ENCODE results near the gene GEMIN4.

Gene GEMIN4

DNA sequence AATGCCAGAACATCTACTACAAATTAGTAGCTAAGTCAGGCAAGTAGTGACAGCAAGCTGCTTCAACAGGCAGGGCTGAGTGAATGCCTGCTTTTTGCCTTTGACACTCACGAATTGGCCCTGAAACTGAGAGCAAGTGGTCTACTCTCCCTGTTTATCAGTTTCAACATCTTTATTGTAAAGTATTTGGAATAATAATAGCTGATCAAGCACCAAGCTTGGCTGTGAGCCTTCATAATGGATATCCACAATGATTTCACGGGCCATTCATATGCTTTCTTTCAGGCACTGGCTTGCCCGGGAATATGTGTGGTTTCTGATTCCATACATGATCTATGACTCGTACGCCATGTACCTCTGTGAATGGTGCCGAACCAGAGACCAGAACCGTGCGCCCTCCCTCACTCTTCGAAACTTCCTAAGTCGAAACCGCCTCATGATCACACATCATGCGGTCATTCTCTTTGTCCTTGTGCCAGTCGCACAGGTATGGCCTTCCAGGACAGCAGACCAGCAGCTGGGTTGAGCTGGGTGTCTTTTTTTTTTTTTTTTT lies 14.4 kb downstream of the GEMIN4 start:
- H3K79me2 ChIP-seq (ENCODE audit: control insufficient read depth, low read length): peaks cover 86% of the 10 kb centered on the region
- H3K27ac ChIP-seq (ENCODE audit: low read depth, low read length): no peak overlapping the region
- no peak overlapping the region for H3K4me2 ChIP-seq (ENCODE audit: low read length)
- H3K27me3 ChIP-seq (ENCODE audit: control insufficient read depth, low read length): no peaks in the 10 kb centered on the region
- peaks cover 29% of the 10 kb centered on the region for H3K4me1 ChIP-seq (ENCODE audit: control insufficient read depth, low read length)
- H3K4me3 ChIP-seq (ENCODE audit: low read length): no peak overlapping the region
- TF ChIP-seq, protein P1, sequence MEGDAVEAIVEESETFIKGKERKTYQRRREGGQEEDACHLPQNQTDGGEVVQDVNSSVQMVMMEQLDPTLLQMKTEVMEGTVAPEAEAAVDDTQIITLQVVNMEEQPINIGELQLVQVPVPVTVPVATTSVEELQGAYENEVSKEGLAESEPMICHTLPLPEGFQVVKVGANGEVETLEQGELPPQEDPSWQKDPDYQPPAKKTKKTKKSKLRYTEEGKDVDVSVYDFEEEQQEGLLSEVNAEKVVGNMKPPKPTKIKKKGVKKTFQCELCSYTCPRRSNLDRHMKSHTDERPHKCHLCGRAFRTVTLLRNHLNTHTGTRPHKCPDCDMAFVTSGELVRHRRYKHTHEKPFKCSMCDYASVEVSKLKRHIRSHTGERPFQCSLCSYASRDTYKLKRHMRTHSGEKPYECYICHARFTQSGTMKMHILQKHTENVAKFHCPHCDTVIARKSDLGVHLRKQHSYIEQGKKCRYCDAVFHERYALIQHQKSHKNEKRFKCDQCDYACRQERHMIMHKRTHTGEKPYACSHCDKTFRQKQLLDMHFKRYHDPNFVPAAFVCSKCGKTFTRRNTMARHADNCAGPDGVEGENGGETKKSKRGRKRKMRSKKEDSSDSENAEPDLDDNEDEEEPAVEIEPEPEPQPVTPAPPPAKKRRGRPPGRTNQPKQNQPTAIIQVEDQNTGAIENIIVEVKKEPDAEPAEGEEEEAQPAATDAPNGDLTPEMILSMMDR (IDR thresholded peaks at IDR 0.05; ENCODE audit: low read depth, low read length, poor library complexity, severe bottlenecking): no peak
- TF ChIP-seq EZH2phosphoT487 (IDR thresholded peaks at IDR 0.05; ENCODE audit: borderline replicate concordance, low read length): no peak
- peaks cover 21% of the 10 kb centered on the region for H3F3A ChIP-seq (ENCODE audit: control insufficient read depth, insufficient read depth)
- H3K9me3 ChIP-seq (ENCODE audit: control insufficient read depth, insufficient read depth, low read length): no peaks in the 10 kb centered on the region
- no peaks in the 10 kb centered on the region for H3K9me2 ChIP-seq (replicated peaks; ENCODE audit: control insufficient read depth, low read length)
- H4K20me1 ChIP-seq (ENCODE audit: control insufficient read depth, insufficient read depth, low read depth, low read length): no peaks in the 10 kb centered on the region; the same call in 1 of the 2 replicates
- peaks cover 76% of the 10 kb centered on the region for H3K36me3 ChIP-seq (ENCODE audit: control insufficient read depth, low read length)

DNA sequence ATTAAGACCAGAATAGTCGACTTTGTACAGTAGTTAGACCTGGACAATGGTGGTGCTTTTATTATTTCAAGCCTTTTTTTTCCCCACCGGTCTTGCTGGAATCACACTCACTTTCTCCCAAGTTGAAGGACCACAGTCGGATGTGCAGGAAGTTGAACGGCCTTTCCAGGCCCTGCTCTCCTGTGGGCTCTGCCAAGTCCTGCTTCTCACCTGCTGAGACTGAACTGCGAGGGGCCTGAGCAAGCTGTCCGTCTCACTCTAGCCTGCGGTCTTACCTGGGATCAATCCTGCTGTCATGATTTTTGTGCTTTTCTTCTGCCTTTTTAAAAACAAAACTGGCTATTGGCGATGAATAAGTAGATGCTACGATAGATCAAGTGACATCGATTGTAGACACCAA lies 18.3 kb downstream of the GEMIN4 start:
- peaks cover 49% of the 10 kb centered on the region for H3K36me3 ChIP-seq (ENCODE audit: control insufficient read depth, low read length)
- H3K4me3 ChIP-seq (ENCODE audit: low read length): peak overlapping the region; percentile 91
- peaks cover 27% of the 10 kb centered on the region for H3F3A ChIP-seq (ENCODE audit: control insufficient read depth, insufficient read depth)
- peaks cover 65% of the 10 kb centered on the region for H3K79me2 ChIP-seq (ENCODE audit: control insufficient read depth, low read length)
- H4K20me1 ChIP-seq (ENCODE audit: control insufficient read depth, insufficient read depth, low read depth, low read length): no peaks in the 10 kb centered on the region; the same call in 1 of the 2 replicates
- no peaks in the 10 kb centered on the region for H3K9me2 ChIP-seq (replicated peaks; ENCODE audit: control insufficient read depth, low read length)
- no peak for TF ChIP-seq EZH2phosphoT487 (IDR thresholded peaks at IDR 0.05; ENCODE audit: borderline replicate concordance, low read length)
- TF ChIP-seq, protein P1 (IDR thresholded peaks at IDR 0.05; ENCODE audit: low read depth, low read length, poor library complexity, severe bottlenecking): no peak
- H3K27ac ChIP-seq (ENCODE audit: low read depth, low read length): 0 out of 2 replicates have a peak overlapping the region, but pooled peaks have one; percentile 55
- peak overlapping the region; percentile 91 for H3K4me2 ChIP-seq (ENCODE audit: low read length)
- H3K9me3 ChIP-seq (ENCODE audit: control insufficient read depth, insufficient read depth, low read length): no peaks in the 10 kb centered on the region
- no peaks in the 10 kb centered on the region for H3K27me3 ChIP-seq (ENCODE audit: control insufficient read depth, low read length)
- peaks cover 22% of the 10 kb centered on the region for H3K4me1 ChIP-seq (ENCODE audit: control insufficient read depth, low read length)

DNA sequence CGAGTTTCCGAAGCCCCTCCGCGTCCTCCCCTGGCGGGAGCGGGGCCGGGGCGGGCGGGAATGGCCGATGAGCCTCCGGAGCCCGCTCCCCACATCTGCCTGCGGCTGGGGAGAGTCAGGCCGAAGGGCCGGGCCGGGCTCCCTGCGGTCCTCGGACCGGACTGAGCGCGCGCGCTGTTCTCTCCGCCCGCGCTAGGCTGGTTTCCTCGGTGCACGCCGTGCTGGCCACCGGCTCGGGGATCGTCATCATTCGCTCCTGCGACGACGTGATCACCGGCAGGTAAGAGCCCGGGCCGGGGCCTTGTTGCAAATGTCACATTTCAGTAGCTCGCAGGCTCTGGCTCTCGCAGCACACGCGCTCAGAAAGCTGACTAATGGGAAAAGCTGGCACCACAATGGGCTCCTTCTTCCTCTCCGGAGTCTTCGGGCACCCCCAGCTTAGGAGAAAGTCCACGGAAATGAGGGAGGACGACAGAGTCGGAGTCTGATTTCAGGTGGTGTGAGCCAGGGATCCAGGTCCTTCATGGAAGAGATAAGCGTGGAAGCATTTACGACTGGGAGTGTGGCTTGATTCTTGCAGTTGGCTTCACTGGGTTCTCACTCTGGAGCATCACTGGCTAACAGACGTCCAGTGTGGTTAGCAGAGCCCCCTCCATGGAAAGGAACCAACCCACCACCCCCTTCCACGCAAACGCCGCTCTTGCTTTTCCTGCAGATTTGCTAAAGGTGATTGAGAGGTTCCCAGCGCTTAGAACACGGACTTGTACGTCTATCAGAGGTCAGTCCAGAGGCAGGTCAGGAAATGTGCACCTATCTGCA lies 19.0 kb downstream of the GEMIN4 start:
- H3K9me2 ChIP-seq (replicated peaks; ENCODE audit: control insufficient read depth, low read length): no peaks in the 10 kb centered on the region
- no peak for TF ChIP-seq EZH2phosphoT487 (IDR thresholded peaks at IDR 0.05; ENCODE audit: borderline replicate concordance, low read length)
- TF ChIP-seq, protein P1 (IDR thresholded peaks at IDR 0.05; ENCODE audit: low read depth, low read length, poor library complexity, severe bottlenecking): no peak
- no peaks in the 10 kb centered on the region for H3K9me3 ChIP-seq (ENCODE audit: control insufficient read depth, insufficient read depth, low read length)
- peaks cover 27% of the 10 kb centered on the region for H3F3A ChIP-seq (ENCODE audit: control insufficient read depth, insufficient read depth)
- H3K4me1 ChIP-seq (ENCODE audit: control insufficient read depth, low read length): peaks cover 22% of the 10 kb centered on the region
- no peaks in the 10 kb centered on the region for H3K27me3 ChIP-seq (ENCODE audit: control insufficient read depth, low read length)
- peak overlapping the region; percentile 55 for H3K27ac ChIP-seq (ENCODE audit: low read depth, low read length)
- H3K36me3 ChIP-seq (ENCODE audit: control insufficient read depth, low read length): peaks cover 43% of the 10 kb centered on the region
- peak overlapping the region; percentile 91 for H3K4me2 ChIP-seq (ENCODE audit: low read length)
- H3K4me3 ChIP-seq (ENCODE audit: low read length): peak overlapping the region; percentile 91
- no peaks in the 10 kb centered on the region; the same call in 1 of the 2 replicates for H4K20me1 ChIP-seq (ENCODE audit: control insufficient read depth, insufficient read depth, low read depth, low read length)
- H3K79me2 ChIP-seq (ENCODE audit: control insufficient read depth, low read length): peaks cover 60% of the 10 kb centered on the region

Data from DOHH2 (cell line).